IPS DF 19.7 (cell line): ENCODE measurements around the gene SEMA6D.

ENCODE experiments used
- DNase-seq: peaks from one replicate; pipeline ENCODE4 v3.0.0-alpha.2; 2013; ENCODE audit warnings: low read depth, low spot score

SEMA6D gene

DNA sequence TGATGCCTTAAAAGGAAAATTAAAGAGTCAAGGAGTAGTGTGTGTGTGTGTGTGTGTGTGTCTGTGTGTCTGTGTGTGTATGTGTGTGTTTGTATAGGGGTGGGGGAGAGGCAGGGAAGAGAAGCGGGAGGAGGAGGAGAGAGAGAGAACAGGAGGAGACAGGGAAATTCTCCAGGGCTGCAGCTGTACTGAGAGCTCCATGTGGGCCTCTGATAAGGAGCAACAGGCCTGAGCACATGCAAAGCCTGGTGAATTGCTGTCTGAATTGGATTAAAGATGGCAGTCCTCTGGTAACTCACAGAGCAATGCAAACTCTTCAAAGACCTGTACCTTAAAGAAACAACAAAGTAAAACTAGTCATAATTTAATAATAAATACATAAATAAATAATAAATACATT, 70.6 kb downstream of the SEMA6D start:
- no peak for DNase-seq

DNA sequence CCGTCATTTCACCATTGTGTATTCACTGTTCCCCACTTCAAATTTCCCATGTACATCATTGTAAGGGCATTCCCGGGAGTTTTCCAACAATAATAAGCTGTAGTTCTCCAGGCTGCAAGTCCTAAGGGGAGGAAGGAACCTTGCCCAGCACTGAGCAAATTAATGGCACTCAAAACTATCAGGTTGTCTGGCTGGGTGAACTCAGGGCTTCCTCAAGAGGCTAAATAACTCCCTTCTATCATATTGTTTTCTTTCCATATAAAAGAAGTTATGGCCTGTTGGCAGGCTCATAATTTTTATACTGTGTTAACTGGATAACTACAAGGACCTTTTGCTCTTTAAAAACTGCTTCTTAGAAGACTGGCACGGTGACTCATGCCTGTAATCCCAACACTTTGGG, 71.4 kb downstream of the SEMA6D start:
- no peak for DNase-seq

DNA sequence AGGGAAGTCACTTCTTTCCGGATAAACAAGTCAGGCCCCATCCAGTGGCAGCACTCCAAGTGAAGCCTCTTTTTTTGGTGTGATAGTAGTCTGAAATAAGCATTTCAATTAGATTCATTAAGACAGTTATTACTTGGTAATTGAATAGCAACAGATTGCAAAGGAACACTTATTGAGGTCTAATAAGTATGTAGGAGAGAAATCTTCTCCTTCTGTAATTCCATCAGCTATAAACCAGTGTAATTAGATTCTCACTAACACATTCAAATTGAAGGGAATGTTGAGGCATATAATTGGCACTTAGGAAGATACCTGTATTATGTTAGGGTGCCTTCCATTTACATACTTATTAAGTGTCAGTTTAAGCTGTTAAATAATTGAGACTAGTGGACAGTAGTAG, 73.9 kb downstream of the SEMA6D start:
- DNase-seq, result no peak

DNA sequence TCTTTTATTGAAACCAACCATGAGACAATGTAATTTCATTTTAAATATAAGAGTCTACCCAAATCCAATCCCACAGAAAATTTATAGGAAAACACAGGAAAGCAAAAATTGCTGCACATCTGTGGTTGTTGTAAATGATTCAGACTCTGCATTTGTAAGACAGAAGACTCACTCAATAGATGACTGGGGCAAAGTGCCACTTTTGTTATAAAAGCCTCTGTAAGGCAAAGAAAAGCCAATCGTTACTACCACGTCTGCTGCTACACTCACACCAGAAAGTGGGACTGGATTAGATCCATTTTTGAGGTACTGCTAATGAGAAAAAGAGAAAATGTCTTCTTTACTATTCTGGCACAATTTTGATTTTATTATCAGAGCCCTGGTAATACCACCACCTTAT, 74.9 kb downstream of the SEMA6D start:
- no peak for DNase-seq

DNA sequence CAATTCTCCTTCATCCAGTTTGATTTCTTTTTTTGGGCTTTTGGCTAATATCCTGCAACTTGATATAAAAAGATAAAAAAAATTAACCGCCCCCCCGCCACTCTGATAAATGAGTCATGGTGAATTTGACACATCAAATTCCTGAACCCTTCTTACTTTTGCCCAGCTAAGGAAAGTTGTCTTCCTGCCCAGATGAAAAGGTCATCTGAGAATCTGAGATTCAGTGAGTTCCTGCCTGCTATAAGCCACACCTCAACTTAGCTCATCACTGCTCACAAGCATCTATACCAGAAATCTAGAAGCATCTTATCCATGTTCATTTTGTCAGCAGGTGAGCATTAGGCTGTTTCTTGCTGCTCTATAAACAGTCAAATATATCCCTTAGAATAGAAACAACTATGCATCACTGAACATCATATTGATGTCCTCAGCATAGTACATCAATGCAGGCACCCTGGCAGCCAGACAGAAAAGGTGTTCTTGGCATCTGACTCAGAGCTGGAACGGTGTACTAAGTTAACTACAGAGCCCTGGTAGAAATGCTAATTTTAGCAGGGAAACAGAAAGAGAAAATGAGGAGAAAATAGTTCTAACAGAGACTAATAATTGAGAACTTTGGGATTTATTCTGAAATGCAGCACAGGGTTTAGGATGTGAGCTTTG, 77.1 kb downstream of the SEMA6D start:
- DNase-seq, result no peak

DNA sequence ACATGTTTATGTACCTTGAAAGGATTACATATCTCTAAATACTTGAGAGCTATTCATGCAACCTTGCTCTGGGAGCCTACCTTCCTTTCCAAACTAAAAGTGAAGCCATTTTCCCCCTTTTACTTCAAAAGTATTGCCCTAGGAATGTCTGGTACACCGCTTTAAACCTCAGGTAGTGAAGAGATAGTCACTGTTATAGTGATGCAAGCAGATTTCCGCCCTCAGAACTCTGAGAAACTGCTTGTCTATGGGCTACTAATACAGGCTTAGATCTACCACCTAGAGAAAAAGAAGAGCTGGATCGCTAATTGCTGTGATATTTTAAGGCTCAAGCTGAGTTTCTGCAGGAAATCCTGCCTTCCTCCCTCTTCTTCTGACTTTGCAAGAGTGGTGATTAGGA, 78.6 kb downstream of the SEMA6D start:
- DNase-seq, result no peak

DNA sequence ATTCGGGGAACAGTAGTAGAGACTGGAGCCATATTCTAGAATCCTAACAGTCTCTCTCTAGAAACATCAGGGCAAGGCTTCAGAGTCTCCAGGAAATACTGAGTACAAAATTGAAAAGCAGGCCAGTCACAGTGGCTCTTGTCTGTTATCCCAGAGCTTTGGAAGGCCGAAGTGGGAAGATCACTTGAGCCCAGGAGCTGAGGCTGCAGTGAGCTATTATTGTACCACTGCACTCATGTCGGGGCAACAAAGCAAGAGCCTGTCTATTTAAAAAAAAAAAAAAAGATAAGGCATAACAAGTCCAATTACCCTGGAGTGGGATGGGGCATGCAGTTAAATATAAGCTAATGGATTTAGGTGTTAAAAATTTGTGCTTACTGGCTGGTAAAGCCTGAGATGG, 79.0 kb downstream of the SEMA6D start:
- no peak for DNase-seq

DNA sequence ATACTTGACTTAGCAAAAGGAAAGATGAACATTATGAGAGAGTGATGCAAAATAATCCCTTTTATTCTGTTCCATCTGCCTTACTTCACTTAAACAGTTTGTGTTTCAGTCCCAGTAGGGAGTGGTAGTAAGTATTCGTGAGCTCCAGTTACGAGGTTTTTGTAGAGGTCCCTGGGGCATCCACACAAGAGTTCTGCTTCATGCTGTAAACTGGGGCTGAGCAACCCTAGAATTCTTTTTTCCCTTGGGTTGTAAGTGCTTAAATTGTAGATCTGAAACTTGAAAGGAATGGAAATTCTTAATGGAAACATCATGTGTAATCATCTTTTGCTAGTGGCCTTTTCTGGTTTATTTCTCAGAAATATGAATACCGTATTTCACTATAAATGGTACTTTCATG, 79.5 kb downstream of the SEMA6D start:
- DNase-seq, result no peak

DNA sequence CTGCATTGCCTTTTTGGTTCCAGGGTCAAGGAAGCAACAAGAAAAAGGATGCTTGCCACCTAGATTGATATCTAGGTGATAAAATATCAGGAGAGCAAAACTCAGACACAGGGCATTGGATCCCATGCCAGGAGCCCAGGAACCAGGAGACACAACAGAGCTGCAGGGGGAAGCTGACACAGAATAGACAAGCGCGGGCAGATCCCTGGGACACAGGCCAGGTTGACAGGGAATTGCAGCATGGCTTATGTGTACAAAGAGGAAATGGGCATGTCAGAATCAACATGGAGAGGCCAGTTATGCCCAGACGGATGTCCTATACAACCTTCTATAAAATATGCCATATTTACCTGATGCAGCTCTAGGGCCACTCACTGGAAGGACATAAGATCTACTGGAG, 84.2 kb downstream of the SEMA6D start:
- DNase-seq, result no peak

DNA sequence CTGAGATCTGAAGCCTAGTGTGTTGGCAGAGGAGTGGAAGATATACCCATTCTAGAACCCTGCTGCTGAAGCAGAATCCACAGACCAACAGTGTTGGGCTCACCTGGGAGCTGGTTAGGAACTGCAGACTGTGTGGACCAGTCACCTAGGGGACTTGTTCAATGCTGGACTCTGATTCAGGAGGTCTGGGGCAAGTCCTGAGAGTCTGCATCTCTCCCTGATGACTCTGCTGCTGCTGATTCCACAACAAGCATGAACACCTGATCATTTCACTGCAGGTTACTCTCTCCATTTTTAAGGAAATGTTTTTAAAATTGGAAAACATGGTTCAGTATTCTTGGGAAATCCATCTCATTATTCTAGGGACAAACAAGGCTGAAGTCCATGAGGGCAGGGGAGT, 84.9 kb downstream of the SEMA6D start:
- DNase-seq, result no peak

DNA sequence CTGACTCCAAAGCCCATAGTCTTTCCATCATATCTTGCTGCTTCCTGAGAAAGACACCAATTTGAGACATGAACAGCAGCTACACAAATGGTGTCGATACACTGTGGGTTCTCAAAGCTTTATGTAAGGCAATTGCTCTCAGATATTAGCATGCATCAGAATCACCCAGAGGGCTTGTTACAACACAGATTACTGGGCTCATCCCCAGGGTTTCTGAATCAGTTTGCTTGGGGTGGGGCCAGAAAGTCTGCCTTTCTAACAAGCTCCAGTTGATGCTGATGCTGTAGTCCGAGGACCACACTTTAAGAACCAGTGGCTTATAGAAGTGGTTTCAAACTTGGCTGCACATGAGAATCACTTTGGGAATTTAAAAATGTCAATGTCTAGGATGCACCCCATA, 86.5 kb downstream of the SEMA6D start:
- DNase-seq, result no peak

DNA sequence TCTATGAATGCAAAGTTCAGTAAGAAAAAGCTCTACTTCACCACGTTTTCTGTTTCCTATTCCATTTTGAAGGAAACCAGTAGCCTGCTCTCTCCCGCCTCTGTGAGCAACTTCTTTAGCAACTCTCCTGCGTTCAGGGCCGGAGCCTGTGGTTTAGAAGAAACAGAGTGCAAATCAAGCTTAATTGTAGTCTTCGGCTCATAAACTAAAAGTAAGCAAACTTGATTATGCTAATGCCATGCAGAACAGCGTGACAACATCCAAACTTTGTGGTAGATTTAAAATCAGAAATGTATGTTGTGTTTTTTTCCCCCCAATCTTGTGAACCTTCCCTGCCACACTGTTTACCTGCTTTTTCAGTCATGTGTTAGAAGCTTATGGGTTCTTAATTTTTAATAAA, 87.4 kb downstream of the SEMA6D start:
- no peak for DNase-seq

DNA sequence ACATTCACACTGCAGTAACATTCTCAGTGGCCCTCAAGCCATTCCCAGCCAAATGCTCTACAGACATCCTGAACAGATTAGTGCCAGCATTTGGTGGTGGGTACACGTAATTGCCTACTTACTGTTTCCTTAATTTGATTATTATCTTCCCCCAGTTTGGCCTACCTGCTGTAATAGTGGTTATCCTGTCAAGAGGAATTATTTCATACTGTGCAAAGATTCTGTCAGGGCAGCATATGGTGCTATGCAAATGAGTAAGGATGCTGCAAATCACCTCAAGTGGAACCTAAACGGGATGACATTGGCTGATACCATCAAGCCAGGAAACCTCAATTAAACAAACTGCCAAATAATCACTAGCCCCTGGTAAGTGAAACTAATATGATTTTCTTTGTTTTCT, 88.7 kb downstream of the SEMA6D start:
- DNase-seq, result no peak

DNA sequence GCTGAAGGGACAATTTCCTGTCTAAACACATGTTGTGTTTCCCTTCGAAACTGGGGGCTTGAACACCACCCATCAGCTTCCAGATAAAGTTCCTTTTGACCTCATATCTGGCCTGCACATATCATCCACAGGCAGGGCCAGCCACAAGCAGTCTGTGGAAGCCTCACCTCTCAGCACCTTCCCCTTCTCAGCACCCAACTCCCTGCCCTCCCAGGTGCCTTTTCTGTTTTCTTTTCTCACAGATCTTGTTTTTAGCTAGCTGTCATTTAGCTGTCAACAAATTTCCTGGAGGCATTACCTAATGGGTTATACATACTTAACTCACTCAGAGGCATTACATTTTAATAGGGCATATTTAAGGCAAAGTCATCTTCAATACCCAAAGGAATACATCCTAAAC, 93.9 kb downstream of the SEMA6D start:
- DNase-seq, result no peak

DNA sequence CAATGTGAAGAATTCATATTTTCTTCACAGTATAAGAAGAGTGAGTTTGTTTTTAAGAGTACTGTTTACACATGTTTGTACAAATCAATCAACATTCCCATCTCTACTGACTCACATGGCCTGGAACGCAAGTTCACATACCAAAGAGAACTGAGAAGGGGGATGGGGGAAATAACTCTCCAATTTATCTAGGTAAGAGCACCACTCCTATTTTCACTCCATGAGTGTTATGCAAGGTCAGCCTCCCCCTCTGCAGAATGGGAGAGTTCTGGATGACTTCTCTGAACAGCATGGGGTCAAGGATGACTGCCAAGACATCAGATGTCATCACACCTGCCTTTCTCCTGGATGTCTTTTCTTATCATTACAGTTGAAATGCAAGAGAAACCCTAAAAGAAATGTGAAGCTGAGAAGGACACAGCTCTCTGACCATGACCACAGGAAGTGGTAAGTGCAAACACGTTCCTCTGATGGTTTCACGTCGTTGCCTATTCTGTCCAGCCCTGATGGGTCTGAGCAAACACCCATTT, 95.2 kb downstream of the SEMA6D start:
- no peak for DNase-seq

DNA sequence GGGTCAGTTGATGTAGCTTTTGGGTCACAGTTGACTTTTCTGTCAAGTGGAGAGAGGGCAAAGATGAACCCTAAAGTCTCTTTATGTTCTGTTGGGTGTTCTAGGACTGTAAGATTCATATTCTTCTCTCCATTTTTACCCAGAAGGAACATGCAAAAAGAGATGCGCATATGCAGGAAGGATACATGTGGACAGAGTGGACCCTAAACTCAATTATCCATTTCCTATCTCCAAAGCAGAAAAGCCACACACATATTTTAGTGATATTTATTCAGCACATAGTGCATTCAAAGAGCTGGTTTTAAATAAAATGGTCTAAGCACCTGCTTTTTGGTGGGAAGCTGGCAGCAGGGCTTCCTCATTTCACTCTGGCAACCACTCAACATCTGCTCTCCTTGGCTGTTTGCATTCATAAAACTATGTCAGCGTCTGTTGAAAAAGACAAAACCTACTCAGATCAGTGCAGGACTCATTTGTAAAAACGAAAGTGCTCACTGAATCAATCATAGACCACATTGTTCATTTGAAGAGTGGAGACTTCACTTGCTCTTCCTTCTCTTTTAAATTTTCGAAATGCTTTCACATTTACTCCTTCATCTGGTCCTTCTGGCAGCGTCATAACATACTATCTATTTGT, 96.6 kb downstream of the SEMA6D start:
- no peak for DNase-seq

DNA sequence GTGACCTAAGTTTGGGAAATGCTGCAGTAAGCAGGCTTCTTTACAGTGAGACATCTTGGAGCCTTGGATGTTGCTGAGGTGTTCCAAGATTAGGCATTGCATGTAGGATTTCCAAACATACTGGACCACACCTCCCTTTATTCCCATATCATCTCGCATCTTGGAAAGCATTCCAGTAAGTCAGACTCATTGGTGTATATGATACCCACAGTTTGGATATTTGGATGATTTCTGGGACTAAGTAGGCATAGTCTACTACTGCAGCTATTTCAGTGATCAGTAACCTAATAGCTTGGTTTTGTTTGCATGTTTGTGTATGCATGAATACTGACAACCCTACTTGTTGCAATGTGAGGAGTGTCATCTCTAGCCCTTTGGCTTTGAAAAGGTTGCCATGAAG, 97.3 kb downstream of the SEMA6D start:
- DNase-seq, result no peak

DNA sequence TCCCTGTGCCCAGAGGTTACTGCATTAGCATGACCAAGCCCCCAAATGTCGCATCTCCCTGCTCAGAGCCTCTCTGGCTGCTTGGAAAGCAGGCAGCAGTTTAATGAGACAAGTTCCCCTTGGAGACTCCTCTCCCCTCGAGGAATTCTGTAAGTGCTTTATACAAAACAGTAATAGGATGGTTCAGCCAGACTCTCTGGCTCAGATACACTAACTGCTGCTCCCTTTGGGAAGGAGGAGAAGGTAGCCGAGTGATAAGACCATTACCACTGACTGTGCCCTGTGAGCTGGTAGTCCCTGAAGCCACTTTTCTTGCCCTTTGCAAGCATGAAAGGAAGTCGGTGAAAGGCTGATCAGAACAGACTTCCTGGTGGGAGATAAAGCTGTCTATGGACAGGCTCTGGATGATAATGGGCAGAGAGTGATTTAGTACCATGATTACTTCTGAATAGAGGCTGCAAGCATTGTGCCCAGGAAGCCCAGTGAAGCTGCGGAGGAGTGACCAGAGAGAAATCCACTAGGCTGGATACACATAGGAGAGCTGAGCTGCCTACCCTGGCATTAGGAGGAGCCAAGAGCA, 100.8 kb downstream of the SEMA6D start:
- no peak for DNase-seq

DNA sequence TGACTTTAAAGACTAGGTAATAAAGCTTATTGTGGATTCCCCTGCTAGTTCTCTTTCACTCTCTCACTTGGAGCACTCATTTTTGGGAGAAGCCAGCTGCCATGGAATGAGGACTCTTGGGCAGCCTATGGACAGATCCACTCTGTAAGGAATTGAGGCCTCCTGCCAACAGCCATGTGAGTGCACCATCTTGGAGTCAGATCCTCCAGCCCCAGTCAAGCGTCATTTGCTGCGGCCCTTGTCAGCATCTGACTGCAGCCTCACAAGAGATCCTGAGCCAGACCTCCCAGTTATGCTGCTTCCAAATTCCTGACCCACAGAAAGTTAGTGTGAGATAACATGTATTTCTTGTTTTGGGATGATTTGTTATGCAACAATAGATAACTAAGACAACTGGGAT, 101.9 kb downstream of the SEMA6D start:
- no peak for DNase-seq

DNA sequence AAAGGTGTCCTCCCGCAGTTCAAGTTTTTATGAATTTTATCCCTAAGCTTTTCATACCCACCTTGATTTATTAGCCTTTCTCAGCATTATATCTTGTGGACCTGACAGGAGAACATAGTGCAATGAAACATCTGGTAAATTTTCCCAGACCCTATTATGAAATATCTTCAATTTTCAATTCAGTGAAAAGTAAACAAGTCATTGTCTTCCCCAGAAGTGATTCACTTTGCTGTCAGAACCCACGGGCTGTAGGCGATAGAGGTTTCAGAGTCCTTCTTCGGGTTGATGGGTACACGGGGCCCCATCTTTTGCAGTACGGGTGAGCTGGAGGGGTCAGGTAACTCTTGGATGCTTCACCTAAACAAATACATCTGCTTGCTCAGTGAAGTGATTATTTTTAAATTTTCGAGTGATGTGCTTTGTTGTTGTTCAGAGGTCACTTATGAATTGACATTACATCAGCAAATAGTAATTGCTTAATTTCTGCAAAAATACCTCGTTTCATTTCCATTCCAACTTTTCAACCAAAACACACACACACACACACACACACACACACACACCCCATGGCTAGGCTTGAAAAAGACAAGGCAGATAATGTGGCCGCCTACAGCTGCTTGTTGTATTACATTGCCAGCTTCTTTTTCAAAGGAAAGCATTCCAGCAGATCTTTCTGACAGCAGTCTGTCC, 102.9 kb downstream of the SEMA6D start:
- DNase-seq, result no peak

DNA sequence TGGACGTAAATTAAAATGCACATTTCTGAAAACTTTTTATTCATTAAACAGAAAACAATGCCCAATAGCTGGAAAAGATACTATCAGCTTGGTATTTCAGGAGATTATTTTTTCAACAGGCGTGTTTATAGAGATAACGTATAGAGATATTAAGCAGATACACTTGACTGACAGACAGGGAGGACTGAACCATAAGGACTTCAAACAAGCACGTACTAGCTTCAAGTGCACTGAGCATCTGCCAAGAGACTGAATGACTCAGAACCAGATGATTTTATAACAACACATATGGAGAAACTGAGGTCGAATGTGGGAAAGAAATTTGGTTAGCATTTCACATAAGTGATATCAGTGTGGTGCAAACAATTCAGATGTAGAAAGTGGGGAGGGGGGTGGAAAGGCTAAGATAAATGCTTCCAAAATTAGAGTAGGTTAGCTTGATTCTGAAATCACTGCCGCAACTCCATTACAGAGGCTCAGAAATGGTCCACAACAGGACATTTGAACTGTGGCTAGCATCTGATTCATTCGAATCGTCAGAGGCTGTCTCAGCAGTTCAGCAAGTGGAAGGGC, 103.5 kb downstream of the SEMA6D start:
- no peak for DNase-seq

DNA sequence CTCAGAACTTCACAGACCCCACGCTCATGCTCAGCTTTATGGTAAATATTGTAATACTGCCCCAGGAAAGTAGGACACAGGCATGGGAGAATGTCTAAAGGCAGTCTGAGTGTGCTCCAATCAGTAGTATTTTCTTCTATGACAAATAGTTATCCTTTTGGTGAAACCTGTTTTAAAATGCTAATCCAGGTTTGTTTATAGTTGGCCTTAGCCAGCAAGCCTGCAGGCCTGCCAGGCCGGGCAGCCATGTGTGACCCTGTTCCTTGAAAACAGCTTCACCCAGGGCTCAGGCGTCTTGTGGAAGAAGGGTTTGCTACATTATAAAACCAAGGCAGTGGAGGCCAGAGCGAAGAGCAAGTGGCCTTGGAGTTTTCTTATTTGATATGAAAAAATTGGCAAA, 104.7 kb downstream of the SEMA6D start:
- no peak for DNase-seq
